DOHH2 (cell line): ENCODE data around the gene SLC6A13.

Source experiments
- EZH2phosphoT487 ChIP-seq: fragments of 200-600 bp; sonication (generic); IDR thresholded peaks from 2 replicates; pipeline ENCODE4 v1.6.1; 2017; ENCODE audit warnings: borderline replicate concordance, mild to moderate bottlenecking, antibody characterized with exemption, low read length, moderate library complexity, mixed read lengths
- TF ChIP-seq, protein P1 (sequence below): fragments of 200-600 bp; sonication (generic); IDR thresholded peaks from one replicate; pipeline ENCODE4 v1.5.1; 2014; ENCODE audit warnings: antibody characterized with exemption, mild to moderate bottlenecking, low read depth, low read length; ENCODE audit not compliant: poor library complexity, severe bottlenecking

DNA sequence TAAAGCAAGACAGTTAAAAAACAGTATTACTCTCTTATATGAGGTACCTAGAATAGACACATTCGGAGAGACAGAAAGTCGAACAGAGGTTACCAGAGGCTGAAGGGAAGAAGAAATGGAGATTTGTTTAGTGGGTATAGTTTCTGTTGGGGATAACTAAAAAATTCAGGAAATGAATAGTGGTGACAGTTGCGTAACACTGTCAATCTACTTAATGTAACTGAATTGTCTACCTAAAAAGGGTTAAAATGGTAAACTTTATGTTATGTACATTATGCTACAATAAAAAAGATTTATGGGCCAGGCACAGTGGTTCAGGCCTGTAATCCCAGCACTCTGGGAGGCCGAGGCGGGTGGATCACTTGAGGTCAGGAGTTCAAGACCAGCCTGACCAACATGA, 30.6 kb upstream of the SLC6A13 start:
- no peak for TF ChIP-seq EZH2phosphoT487
- TF ChIP-seq, protein P1, sequence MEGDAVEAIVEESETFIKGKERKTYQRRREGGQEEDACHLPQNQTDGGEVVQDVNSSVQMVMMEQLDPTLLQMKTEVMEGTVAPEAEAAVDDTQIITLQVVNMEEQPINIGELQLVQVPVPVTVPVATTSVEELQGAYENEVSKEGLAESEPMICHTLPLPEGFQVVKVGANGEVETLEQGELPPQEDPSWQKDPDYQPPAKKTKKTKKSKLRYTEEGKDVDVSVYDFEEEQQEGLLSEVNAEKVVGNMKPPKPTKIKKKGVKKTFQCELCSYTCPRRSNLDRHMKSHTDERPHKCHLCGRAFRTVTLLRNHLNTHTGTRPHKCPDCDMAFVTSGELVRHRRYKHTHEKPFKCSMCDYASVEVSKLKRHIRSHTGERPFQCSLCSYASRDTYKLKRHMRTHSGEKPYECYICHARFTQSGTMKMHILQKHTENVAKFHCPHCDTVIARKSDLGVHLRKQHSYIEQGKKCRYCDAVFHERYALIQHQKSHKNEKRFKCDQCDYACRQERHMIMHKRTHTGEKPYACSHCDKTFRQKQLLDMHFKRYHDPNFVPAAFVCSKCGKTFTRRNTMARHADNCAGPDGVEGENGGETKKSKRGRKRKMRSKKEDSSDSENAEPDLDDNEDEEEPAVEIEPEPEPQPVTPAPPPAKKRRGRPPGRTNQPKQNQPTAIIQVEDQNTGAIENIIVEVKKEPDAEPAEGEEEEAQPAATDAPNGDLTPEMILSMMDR = no peak
